T-helper 2 cell treated with Interferon-gamma antibody and Interleukin-4, amounts not matched to agents 100 ng/mL and 5 ng/mL, for 36 hours (primary cell): ENCODE data around the gene ARHGAP26. TPM values are rescaled to one million over a fixed set of nuclear protein-coding genes. Genes with fewer than 3 reads are reported as not detected.

Experiments used
- intact Hi-C: fragments of 100-400 bp; cut with micrococcal nuclease; formaldehyde crosslinking; loops from one replicate; pipeline ENCODE4 v1.15.1; 2023
- total RNA-seq: library from RNA; stranded (reverse); gene quantifications from 2 replicates; pipeline ENCODE4 v1.2.3, GENCODE V29; 2022

The ARHGAP26 gene
- total RNA-seq: 23.4 and 24.7 TPM in 2 replicates

GRCh38 chr5:142769793-142770649 lies at the start of gene ARHGAP26:
ARHGAP26 (plus strand) TSS chr5:142770377; CDS start chr5:142770762, 385 bp downstream.
- intact Hi-C loops: loop anchor here (1.0 to 10.0 kb wide), 8 partner anchors 15 to 1415 kb away; no protein-coding TSS in a partner anchor

GRCh38 chr5:142720641-142721271 lies 49.4 kb upstream of the ARHGAP26 start:
- intact Hi-C loops: no loop called here

- intact Hi-C loops: no loop called here
Observed at GRCh38 chr5:142722146-142722545, 48.0 kb upstream of the ARHGAP26 start.

GRCh38 chr5:142722896-142723295 lies 47.3 kb upstream of the ARHGAP26 start:
- intact Hi-C loops: no loop called here

GRCh38 chr5:142724821-142725220 lies 45.4 kb upstream of the ARHGAP26 start:
- intact Hi-C loops: no loop called here

- intact Hi-C loops: no loop called here
Observed at GRCh38 chr5:142725231-142726187, 44.7 kb upstream of the ARHGAP26 start.

- intact Hi-C loops: no loop called here
Observed at GRCh38 chr5:142726188-142726731, 43.9 kb upstream of the ARHGAP26 start.

- intact Hi-C loops: no loop called here
Observed at GRCh38 chr5:142727735-142728047, 42.5 kb upstream of the ARHGAP26 start.

GRCh38 chr5:142735323-142736246 lies 34.6 kb upstream of the ARHGAP26 start:
- intact Hi-C loops: no loop called here

GRCh38 chr5:142736247-142736632 lies 33.9 kb upstream of the ARHGAP26 start:
- intact Hi-C loops: no loop called here

GRCh38 chr5:142737179-142737578 lies 33.0 kb upstream of the ARHGAP26 start:
- intact Hi-C loops: no loop called here

- intact Hi-C loops: no loop called here
Observed at GRCh38 chr5:142740474-142741242, 29.5 kb upstream of the ARHGAP26 start.

- intact Hi-C loops: no loop called here
Observed at GRCh38 chr5:142743592-142744441, 26.4 kb upstream of the ARHGAP26 start.

GRCh38 chr5:142745268-142745667 lies 24.9 kb upstream of the ARHGAP26 start:
- intact Hi-C loops: no loop called here

- intact Hi-C loops: no loop called here
Observed at GRCh38 chr5:142746532-142747433, 23.4 kb upstream of the ARHGAP26 start.

- intact Hi-C loops: loop anchor here (1.0 to 2.0 kb wide), 3 partner anchors 119 to 141 kb away; no protein-coding TSS in a partner anchor
Observed at GRCh38 chr5:142748132-142748531, 22.0 kb upstream of the ARHGAP26 start.

- intact Hi-C loops: loop anchor here (1.0 to 2.0 kb wide), 3 partner anchors 119 to 140 kb away; no protein-coding TSS in a partner anchor
Observed at GRCh38 chr5:142748568-142749249, 21.5 kb upstream of the ARHGAP26 start.
